Ovary (tissue), 9 donors: Measurements from ENCODE around the gene RBM47. TPM values are rescaled to one million over a fixed set of nuclear protein-coding genes. Genes with fewer than 3 reads are reported as not detected.
"Not testable (repeated sequence)": the region's sequence is repeated elsewhere in the genome, so short reads cannot be mapped to it uniquely, and the experiment has no call there.

Experiments
- DNase-seq, 5 donors: peaks; one replicate each; pipeline ENCODE4 v3.0.0-alpha.2; 2019 to 2020
- H3K27ac ChIP-seq, 2 donors: fragments of 200-600 bp; one replicate each; pipeline versions ENCODE4 v1.5.1 to v1.8.0; 2019 to 2022
- H3K27me3 ChIP-seq: fragments of 200-600 bp; one replicate; pipeline ENCODE4 v1.8.0; 2022
- H3K36me3 ChIP-seq: fragments of 200-600 bp; sonication (generic); one replicate; pipeline ENCODE4 v1.5.1; 2019
- H3K4me1 ChIP-seq: one replicate; pipeline ENCODE4 v1.8.1; 2013; ENCODE audit warnings: mild to moderate bottlenecking, moderate library complexity; ENCODE audit not compliant: insufficient read depth
- H3K4me3 ChIP-seq: fragments of 200-600 bp; sonication (generic); one replicate; pipeline ENCODE4 v1.5.1; 2017
- H3K9me3 ChIP-seq, 2 donors: fragments of 200-600 bp in 1 of 2; sonication (generic) in 1 of 2; one replicate each; pipeline versions ENCODE4 v1.5.1 to v1.8.1; 2013 to 2019; ENCODE audit warnings: mild to moderate bottlenecking in 1 of 2, moderate library complexity in 1 of 2
- EP300 ChIP-seq: sonication (generic); formaldehyde crosslinking; IDR thresholded peaks from one replicate; pipeline ENCODE4 v1.6.1; 2017; ENCODE audit warnings: antibody characterized with exemption
- POLR2A ChIP-seq: fragments of 450-650 bp; IDR thresholded peaks from one replicate; pipeline ENCODE4 v1.6.1; 2017; ENCODE audit warnings: antibody characterized with exemption, mild to moderate bottlenecking, moderate library complexity
- WGBS, 3 donors: extraction: QIAGEN DNeasy Blood & Tissue Kit in 1 of 3; methylation state at CpG; one replicate each; pipeline versions ENCODE4 v1.1.5 to v1.1.7; 2013 to 2017; 5-methylcytosine and 5-hydroxymethylcytosine counted together
- intact Hi-C, 4 donors: fragments of 100-400 bp; cut with DNase I; formaldehyde crosslinking; loops; one replicate each; pipeline versions ENCODE4 v1.11.0 to v1.15.1; 2022 to 2023
- polyA plus RNA-seq, 2 donors: library from polyadenylated mRNA; stranded (reverse); fragments of 200-250 nt in 1 of 2; fragments of 350-450 nt in 1 of 2; fragmentation: Illumina TruSeq in 1 of 2; extraction: RNeasy Lipid Tissue Mini Kit (QIAGEN cat#74804) in 1 of 2; gene quantifications; one replicate each; pipeline ENCODE4 v1.2.3, GENCODE V29; 2013 to 2014
- total RNA-seq, 7 donors: library from RNA; depleted of rRNA in 2 of 7; stranded (reverse); fragments of >200 nt in 2 of 7; fragmentation: NEBNext Ultra II Directional in 3 of 7; extraction: Animal tissue kit (Norgen Biotek cat#: 25700) in 3 of 7; gene quantifications; one replicate each; pipeline versions ENCODE4 v1.1.0 to v1.2.4, GENCODE V29; 2016 to 2023
- TF ChIP-seq, protein P1 (sequence below), 3 donors: fragments of 450-650 bp in 2 of 3; fragments of 200-600 bp in 1 of 3; IDR thresholded peaks; one replicate each; pipeline versions ENCODE4 v1.5.1 to v1.8.0; 2016 to 2022; ENCODE audit warnings: antibody characterized with exemption in 3 of 3, mild to moderate bottlenecking in 1 of 3
- donor health status: DM: no; HTN: no; CAD: no; lungs with moderate emphysema.
- donor health status: DM: no; HTN: no; CAD: no.
- donor health status: Bipolar disorder and iron deficiency.
- donor health status: DM: yes; HTN: yes; CAD: no.
- donor health status: DM: no; HTN: no; CAD: no.
- donor health status: DM: yes; HTN: yes; CAD: no.

RBM47 gene
- total and polyA plus RNA-seq, 9 donors, result 2.7 to 92.8 (median 10.3) TPM

DNA sequence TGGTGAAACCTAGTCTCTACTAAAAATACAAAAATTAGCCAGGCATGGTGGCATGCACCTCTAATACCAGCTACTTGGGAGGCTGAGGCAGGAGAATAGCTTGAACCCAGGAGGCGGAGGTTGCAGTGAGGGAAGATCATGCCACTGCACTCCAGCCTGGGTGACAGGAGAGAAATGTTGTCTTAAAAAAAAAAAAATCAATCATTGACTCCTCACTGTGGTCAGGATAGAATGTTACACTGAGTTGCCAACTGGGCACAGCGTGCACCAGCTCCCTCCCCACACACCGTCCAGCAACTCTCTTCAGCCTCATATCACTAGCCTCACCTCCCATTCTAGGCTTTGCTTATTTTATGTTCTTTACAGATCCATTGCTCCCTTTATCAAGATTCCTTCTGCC is 215.0 kb downstream of the RBM47 start:
- Histone ChIP-seq H3K9me3 (no peaks in the 10 kb centered on the region), H3K4me1 (no peaks in the 10 kb centered on the region), H3K36me3 (no peaks in the 10 kb centered on the region), H3K27me3 (no peaks in the 10 kb centered on the region), H3K4me3 (no peak overlapping the region), H3K27ac (no peak overlapping the region)
- intact Hi-C loops, result no loop called here
- TF ChIP-seq, protein P1, sequence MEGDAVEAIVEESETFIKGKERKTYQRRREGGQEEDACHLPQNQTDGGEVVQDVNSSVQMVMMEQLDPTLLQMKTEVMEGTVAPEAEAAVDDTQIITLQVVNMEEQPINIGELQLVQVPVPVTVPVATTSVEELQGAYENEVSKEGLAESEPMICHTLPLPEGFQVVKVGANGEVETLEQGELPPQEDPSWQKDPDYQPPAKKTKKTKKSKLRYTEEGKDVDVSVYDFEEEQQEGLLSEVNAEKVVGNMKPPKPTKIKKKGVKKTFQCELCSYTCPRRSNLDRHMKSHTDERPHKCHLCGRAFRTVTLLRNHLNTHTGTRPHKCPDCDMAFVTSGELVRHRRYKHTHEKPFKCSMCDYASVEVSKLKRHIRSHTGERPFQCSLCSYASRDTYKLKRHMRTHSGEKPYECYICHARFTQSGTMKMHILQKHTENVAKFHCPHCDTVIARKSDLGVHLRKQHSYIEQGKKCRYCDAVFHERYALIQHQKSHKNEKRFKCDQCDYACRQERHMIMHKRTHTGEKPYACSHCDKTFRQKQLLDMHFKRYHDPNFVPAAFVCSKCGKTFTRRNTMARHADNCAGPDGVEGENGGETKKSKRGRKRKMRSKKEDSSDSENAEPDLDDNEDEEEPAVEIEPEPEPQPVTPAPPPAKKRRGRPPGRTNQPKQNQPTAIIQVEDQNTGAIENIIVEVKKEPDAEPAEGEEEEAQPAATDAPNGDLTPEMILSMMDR (IDR thresholded peaks at IDR 0.05), result no peak
- TF ChIP-seq EP300, result no peak
- no peak for TF ChIP-seq POLR2A
- WGBS, 3 donors, result 54 to 81% (median 73%) methylated on average over 3 of the region's 3 CpGs
- DNase-seq, result no peak

DNA sequence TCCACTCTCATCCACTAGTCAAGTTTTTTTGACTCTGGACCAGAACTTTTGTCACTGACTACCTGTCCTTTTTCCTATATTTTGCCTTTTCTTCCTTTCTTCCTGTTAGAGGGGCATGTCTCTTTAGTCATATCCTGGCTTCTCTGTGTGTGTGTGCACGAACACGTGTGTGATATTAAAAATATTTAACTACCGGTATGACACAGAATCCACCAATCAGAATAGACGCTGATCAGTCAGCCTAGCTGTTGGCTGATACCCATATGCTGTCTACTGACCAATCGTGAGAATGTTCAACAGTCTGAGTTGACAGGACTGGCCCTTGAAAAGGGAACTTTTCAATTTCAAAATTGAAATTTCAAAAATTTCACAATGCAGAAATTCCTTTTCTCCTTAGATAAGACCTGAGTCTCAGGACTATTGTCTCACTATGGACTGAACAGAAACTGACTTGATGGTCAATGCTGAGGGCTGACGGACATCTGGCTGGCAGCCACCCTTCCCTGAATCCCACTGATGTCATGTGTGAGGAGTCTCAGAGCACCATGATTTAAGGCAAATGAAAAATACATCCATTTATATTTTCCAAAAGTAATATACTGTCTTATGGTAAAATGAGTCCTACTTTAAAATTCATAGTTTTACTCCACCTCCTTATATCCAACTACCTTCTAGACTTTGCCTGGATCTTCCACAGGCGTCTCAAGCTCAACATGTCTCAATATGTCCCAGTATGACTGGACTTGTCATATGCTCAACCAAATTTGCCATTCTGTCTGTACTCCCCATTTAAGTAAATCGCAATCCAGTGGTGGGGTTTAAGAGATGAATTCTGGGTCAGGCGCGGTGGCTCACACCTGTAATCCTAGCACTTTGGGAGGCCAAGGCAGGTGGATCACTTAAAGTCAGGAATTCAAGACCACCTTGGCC is 216.5 kb downstream of the RBM47 start:
- Histone ChIP-seq H3K27ac (no peak overlapping the region), H3K36me3 (no peaks in the 10 kb centered on the region), H3K27me3 (no peaks in the 10 kb centered on the region), H3K9me3 (no peaks in the 10 kb centered on the region), H3K4me1 (no peaks in the 10 kb centered on the region), H3K4me3 (no peak overlapping the region)
- WGBS, 3 donors, result 68 to 90% (median 68%) methylated on average over 10 of the region's 10 CpGs
- TF ChIP-seq POLR2A (no peak), EP300 (no peak)
- TF ChIP-seq, protein P1 (IDR thresholded peaks at IDR 0.05), result no peak
- intact Hi-C loops, result no loop called here
- no peak for DNase-seq

DNA sequence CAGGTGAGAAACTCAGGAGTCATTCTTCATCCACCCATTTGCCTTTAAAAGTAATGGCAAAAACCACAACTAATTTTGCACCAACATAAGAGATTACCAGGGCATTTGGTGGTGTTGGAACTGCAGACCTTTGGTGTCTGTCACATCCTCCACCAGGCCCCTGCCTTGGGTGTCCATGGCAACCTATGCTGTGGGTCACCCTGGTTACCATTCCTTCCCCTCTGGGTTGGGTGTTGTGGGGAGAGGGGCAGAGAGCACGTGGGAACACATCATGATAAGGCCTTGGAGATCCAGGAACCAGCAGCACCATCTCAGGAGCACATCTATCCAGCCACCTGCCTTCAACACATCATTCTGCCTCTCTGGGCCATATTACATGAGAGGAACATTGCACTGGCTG is 217.3 kb downstream of the RBM47 start:
- TF ChIP-seq POLR2A (no peak), EP300 (no peak)
- TF ChIP-seq, protein P1 (IDR thresholded peaks at IDR 0.05), result no peak
- no peaks in the 10 kb centered on the region for H3K4me1 ChIP-seq
- H3K36me3 ChIP-seq, result no peaks in the 10 kb centered on the region
- H3K27me3 ChIP-seq, result no peaks in the 10 kb centered on the region
- WGBS, 3 donors, result 20 to 67% (median 24%) methylated on average over 1 of the region's 1 CpG
- intact Hi-C loops, result no loop called here
- no peak overlapping the region for H3K4me3 ChIP-seq
- no peak for DNase-seq
- H3K9me3 ChIP-seq, result no peaks in the 10 kb centered on the region
- H3K27ac ChIP-seq, result no peak overlapping the region

DNA sequence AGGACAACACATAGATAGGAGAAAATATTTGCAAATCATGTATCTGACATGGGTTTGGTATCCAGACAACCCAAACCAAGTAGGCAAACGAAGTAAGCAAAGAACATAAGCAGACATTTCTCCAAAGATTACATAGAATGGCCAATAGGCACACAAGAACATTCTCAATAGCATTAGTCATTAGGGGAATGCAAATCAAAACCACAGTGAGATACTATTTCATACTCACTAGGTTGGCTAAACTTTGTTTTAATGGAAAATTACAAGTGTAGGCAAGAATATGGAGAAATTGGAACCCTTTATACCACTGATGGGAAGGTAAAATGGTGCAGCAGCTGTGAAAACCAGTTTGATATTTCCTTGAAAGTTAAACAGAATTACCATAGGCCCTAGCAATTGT is 219.8 kb downstream of the RBM47 start:
- Histone ChIP-seq H3K4me3 (no peak overlapping the region), H3K27ac (no peak overlapping the region), H3K9me3 (no peaks in the 10 kb centered on the region), H3K27me3 (no peaks in the 10 kb centered on the region), H3K36me3 (no peaks in the 10 kb centered on the region), H3K4me1 (no peaks in the 10 kb centered on the region)
- DNase-seq, result no peak
- WGBS, 3 donors, result 55 to 80% (median 76%) methylated on average over 1 of the region's 1 CpG
- TF ChIP-seq EP300 (no peak), POLR2A (no peak)
- TF ChIP-seq, protein P1 (IDR thresholded peaks at IDR 0.05), result no peak
- intact Hi-C loops, result no loop called here

DNA sequence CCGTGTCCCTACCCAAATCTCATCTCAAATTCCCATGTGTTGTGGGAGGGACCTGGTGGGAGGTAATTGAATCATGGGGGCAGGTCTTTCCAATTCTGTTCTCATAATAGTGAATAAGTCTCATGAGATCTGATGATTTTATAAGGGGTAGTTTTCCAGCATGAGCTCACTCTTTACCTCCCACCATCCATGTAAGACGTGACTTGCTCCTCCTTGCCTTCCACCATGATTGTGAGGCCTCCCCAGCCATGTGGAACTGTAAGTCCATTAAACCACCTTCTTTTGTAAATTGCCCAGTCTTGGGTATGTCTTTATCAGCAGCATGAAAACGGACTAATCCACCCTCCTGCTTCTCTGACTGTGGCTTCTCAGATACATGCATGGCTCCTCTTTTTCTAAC is 222.2 kb downstream of the RBM47 start:
- H3K4me3 ChIP-seq, H3K27me3 ChIP-seq, H3K9me3 ChIP-seq, intact Hi-C loops, DNase-seq, H3K36me3 ChIP-seq, H3K4me1 ChIP-seq, H3K27ac ChIP-seq: not testable (repeated sequence)
- 67 to 80% (median 78%) methylated on average over 3 of the region's 3 CpGs for WGBS, 3 donors
